Retinal pigment epithelial cell (primary cell): Measurements from ENCODE around the gene DELE1.

ENCODE experiments used
- DNase-seq: peaks from one replicate; pipeline ENCODE4 v3.0.0-alpha.2; 2010; ENCODE audit warnings: low read depth
- H3K4me3 ChIP-seq: 2 replicates; pipeline ENCODE4 v1.5.1; 2011; ENCODE audit warnings: mild to moderate bottlenecking, low read length, control low read depth, moderate library complexity
- TF ChIP-seq, protein P1 (sequence below): conservative IDR thresholded peaks from 2 replicates; pipeline ENCODE4 v1.5.1; 2011; ENCODE audit warnings: low read depth, low read length, control low read depth, inconsistent platforms

The DELE1 gene

DNA sequence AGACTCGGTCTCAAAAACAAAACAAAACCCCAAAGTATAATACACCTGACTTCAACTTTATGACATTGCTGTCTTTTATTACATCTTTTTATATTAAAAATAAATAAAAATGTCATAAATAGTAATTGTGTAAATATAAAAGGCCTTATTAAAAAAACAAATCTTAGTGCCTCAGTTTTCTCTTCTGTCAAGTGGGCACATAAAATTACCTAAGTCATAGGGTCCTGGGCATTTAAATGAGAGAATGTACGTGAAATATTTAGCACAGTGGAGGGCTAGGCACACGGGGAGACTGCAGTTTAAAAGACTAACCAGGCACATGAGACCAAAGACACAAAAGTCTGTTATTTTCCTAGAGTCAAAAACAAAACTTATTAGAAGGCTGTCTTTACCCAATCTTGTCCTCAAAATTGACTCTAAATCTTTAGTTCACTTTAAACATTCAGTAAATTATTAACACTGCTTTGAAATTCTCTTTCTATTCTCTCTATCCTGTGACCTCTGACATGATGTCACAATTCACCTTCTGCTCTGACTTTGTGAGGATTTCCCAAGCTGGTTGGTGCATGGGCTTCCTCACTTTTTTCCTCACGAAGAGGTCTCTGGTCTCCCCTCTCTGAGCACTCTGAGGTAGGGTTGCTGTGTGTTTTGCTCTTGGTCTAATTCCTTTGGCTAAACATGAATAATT is 42.7 kb downstream of the DELE1 start:
- no peak overlapping the region for H3K4me3 ChIP-seq
- no peak for DNase-seq
- TF ChIP-seq, protein P1, sequence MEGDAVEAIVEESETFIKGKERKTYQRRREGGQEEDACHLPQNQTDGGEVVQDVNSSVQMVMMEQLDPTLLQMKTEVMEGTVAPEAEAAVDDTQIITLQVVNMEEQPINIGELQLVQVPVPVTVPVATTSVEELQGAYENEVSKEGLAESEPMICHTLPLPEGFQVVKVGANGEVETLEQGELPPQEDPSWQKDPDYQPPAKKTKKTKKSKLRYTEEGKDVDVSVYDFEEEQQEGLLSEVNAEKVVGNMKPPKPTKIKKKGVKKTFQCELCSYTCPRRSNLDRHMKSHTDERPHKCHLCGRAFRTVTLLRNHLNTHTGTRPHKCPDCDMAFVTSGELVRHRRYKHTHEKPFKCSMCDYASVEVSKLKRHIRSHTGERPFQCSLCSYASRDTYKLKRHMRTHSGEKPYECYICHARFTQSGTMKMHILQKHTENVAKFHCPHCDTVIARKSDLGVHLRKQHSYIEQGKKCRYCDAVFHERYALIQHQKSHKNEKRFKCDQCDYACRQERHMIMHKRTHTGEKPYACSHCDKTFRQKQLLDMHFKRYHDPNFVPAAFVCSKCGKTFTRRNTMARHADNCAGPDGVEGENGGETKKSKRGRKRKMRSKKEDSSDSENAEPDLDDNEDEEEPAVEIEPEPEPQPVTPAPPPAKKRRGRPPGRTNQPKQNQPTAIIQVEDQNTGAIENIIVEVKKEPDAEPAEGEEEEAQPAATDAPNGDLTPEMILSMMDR = no peak

DNA sequence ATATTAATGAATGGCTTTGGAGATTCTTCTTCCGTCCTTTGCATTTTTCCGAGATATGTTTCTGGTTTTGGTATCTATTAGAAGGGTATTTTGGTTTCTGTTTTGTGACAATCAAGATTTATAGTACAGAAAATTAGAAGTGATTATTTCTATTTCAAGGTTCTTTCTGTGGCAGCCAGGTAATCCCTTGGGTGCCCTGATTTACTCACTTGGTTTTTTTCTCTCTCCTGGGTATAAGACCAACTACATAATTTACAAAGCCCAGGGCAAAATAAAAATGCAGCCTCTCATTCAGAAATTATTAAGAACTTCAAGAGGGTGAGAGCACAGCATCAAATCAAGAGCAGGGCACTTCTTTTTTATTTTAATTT is 43.3 kb downstream of the DELE1 start:
- TF ChIP-seq, protein P1 = no peak
- no peak for DNase-seq
- no peak overlapping the region for H3K4me3 ChIP-seq

DNA sequence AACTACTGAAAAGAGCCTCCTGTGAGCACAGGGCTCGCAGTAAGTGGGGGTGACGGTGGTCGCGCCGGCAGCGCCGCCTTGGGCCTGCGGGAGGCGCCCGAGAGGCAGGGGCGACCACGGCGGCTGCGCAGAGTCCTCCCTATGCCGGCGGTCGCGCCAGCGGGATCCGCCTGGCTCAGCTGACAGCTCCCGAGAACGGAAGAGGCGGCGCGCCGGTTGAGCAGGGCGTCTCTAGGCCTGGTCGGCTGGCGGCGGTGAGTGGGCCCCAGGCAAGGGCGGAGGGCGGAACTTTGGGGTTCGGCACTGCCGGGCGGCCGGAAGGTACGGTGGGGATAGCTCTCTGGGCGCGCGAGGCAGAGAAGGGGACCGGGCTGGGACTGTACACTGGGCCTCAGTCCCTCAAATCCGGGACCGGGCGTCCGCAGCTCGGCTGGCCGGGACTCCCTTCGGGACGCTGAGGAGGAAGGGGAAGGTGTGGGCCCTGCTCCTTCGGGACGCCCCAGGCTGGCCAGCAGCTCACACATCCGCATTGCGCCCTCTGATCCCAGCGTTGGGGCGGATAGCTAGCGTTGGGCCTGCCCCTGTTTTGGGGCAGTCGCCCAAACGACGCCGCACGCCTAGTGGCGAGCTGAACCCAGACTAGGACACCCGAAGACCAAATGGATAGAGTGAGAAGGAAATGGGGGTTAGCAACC is 45.4 kb downstream of the DELE1 start, which contains the start of gene RNF14:
Gene RNF14, plus strand, starts transcription at position 192 of the 695 bp plus-strand sequence. CDS start 4,484 bp downstream, outside the sequence.
- DNase-seq = peak; percentile 74
- TF ChIP-seq, protein P1 = peak; percentile 68
- H3K4me3 ChIP-seq = peak within 1 kb of the TSS; percentile 60

DNA sequence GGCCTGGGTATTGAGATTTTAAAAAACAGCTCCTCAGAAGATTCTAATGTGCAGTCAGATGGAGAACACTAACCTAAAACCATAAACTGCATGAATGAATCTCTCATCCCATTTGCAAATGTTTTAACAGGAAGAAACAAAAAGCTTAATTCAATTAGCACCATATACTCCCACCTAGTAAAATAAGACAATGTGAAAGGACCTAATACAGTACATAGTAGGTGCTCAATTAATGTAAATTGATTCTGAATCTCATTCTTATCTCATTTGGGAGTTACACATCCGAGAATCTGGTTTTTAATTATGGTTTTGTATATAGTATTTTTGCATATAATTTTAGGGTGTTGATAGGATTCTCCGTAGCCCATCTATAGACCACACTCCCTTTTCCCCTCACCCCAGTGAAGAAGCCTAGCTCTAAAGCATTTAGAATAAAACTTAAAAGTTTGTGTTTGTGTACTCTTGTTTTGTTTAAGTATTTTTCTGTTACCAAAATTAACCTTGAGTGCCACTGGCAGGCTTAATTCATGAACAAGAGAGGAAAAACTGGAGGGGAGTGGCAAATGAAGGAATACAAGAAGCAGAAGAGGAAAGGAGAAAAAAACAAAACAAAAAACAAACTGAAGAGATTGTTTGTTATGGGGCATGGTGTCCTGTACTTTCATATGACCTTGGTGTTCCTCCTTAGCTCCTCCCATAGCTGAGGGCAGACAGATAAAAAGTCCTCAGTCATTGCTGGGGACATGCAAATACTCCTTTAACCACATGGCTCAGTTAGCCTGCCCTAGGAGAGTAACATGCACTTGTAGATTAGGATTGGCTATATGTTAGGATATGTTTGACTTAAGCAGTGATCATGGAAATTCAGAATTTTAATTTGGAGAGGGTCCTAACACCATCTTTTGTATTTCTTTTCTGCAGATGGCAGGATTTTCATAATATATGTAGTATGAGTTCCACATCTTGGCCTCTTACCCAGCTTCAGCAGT is 46.4 kb downstream of the DELE1 start:
- TF ChIP-seq, protein P1 = no peak
- DNase-seq = no peak
- peak overlapping the region; percentile 60 for H3K4me3 ChIP-seq

DNA sequence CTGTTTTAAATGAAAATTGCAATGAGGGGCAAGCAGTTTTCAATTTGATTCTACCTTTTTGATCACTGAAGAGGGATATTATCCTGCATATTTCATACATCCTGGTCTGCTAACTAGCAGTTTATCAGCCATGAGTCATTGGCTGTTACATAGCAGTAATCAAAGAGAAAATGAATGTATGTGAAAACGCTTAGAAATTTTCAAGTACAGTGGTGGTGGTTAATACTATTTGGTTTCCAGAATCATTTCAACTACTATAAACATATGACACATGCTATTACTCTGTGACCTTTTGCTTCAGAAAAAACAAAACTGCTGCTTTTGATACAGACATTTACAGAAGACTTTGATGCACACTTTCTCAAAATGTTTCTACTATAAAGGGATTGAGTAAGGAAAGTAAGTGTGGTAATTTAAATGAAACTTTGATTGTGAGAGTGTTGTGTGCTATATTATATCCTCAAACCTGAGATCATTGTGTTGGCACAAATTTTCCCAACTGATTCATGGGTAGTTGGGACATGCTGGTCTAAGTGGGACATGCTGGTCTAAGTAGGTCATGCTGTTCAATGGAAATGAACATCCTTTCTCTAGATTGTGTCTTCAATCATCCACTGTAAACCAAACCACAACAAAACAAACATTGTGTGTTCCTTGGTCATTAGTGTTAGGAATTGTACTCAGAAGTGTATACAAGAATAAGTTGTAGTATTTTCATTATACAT is 50.4 kb downstream of the DELE1 start:
- no peak for DNase-seq
- TF ChIP-seq, protein P1 = no peak

DNA sequence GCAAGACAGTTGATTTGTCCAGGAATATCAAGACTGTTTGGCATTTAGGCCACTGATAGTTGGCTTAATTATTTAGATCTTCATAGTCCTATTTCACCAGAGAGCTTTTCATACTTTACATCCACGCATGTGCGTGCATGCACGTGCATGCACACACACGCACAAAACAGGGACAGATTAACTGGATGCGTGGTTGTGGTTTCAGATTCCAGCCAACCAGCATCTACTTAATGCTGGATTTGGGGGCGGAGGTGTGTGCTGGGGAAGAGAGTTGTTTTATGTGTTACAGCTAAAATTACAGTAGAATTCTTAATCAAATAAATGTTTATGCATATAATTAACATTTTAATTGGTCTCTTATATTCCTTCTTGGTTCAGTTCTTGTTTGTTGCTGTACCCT is 52.5 kb downstream of the DELE1 start:
- H3K4me3 ChIP-seq = no peak overlapping the region
- DNase-seq = no peak
- TF ChIP-seq, protein P1 = no peak

More for the DNA sequence above, 50.4 kb downstream of the DELE1 start:
- H3K4me3 ChIP-seq = no peak overlapping the region
